ENCODE measurements around the gene KIRREL1.

Gene KIRREL1

DNA sequence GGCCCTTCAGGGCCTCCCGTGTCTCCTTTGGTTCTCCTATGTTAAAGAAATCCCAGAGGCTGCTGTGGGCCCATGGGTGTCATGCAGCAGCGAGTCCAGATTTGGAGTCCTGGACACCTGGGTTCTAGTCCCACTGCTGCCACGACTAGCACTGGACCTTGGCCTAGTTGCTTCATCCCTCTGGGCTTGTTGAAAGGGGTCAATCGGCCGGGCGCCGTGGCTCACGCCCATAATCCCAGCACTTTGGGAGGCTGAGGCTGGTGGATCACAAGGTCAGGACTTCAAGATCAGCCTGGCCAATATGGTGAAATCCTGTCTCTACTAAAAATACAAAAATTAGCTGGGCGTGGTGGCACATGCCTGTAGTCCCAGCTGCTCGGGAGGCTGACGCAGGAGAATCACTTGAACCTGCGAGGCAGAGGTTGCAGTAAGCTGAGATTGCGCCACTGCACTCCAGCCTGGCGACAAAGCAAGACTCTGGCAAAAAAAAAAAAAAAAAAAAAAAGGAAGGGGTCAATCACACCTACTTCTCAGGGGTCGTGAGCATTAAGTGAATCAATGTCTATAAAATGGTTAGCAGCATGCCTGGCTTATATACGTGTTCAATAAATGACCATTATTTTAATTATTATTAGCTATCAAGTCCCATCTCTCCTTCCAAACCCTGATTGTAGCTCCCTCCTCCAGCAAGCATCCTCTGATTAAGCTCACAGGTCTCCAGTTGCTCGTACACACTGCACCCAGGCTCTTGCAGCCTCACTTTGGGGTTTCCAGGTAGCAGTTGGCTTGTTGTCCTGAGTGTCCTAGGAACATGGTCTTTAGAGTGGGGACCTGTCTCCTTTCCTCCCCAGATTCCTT, 43.8 kb downstream of the KIRREL1 start:
- DNase-seq, result no peak

DNA sequence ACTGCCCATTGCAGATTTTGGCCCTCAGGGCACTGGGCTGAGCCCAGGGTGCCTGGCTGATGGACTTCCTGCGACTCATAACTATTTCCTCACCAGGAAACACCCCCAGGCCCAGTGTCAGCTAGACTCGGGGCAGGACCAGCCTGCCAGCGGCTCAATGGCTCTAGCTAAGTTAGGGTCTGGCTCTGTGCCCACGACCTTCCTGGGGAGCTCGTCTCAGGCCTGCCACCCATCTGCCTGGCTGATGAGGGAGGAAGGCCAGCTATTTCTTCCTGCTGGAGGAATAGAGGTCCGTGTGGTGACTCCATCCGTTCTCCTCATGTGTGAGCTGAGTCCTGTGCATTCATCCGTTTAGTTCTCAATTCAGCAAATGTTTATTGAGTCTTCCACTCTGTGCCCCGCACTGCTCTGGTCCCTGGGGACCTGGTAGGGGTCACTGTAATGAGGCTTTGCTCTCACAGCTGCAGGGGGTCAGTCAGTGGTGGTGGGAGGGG, 44.5 kb downstream of the KIRREL1 start:
- DNase-seq, result no peak

DNA sequence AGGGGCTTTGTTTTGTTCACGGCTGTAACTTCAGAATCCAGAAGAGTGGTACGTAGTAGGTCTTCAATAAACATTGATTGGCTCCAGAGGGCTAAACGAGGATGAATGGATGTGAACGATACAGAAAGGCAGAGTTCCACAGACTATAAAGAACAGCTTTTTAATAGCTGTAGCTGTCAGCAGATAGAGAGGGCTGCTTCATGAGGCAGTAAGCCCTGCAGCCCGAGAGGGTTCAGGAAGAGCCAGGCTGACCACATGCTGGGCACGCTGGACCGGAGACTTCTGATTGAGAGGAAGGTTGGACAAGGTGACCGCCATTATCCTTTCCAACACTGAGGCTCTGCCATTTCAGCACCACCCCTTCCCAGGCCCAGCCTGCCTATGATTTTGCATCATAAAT, 45.3 kb downstream of the KIRREL1 start:
- no peak for DNase-seq

DNA sequence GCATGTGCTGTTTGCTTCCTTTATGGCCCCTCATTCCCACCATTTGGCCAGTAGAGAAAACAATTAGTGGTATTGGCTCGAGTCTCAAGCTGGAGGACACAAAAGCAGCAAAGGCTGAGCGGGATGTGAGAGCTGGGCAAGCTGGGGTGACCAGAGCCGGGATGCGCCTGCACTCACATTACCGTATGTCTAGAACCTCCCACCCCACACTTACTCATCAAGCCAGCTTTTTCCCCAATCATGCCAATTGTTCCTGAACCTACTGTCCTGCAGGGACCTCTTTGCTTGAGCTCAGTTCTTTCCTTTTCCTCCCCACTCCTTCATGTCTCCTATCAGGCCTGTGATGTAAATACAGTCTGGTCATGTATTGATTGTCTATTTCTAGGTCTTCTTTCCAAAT, 45.9 kb downstream of the KIRREL1 start:
- DNase-seq, result no peak

DNA sequence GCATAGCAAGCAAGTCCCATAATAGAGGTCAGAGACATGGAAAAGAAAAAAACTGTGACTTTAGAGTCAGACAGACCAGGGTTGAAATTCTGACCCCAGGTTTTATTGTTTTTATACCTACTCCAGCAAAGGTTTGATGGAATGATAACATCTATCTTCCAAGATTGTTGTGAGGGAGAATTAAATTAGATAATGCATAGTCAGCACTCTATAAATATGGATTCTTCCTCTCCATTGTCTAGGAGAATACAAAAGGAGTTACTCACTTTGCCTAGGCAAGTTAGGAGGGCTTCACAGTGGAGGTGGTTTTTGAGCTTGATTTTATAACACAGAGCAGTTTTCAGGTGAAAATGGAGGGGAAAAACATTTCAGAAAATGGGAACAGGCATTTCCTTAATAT, 46.9 kb downstream of the KIRREL1 start:
- no peak for DNase-seq

DNA sequence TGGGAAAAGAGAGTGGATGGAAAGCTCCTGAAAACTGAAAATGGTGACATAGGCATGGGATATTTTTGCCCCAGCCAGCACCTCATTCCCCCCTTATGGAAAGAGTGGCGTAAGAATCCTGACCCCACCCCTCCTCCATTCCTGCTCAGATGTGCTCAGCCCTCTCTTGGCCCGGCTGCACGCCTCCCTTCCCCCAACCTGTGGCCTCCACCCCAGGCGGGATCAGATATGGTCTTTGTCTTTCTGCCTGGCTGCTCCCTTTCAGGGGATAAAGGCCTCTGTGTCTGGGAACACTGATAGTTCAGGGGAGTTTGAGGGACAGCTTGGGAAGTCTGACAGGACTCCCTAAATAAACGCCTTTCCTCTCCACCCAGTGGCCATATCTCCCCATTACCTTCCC, 49.8 kb downstream of the KIRREL1 start:
- no peak for DNase-seq

DNA sequence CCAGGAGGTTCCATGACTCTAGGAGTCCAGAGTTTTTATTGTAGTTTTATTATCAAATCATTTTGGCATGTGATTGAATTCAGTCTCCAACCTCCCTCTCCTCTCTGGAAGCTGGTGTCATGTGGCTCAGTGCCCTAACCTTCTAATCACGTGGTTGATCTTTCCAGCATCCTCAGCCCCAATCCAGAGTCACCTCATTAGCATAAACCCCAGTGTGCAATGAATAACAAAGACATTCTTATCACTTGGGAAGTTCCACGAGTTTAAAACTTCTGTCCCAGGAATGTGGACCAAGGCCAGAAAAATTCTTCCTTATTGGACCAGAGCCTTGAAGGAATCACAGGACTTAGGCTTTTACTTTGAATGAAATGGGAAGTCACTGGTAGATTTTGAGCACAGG, 52.2 kb downstream of the KIRREL1 start:
- no peak for DNase-seq

DNA sequence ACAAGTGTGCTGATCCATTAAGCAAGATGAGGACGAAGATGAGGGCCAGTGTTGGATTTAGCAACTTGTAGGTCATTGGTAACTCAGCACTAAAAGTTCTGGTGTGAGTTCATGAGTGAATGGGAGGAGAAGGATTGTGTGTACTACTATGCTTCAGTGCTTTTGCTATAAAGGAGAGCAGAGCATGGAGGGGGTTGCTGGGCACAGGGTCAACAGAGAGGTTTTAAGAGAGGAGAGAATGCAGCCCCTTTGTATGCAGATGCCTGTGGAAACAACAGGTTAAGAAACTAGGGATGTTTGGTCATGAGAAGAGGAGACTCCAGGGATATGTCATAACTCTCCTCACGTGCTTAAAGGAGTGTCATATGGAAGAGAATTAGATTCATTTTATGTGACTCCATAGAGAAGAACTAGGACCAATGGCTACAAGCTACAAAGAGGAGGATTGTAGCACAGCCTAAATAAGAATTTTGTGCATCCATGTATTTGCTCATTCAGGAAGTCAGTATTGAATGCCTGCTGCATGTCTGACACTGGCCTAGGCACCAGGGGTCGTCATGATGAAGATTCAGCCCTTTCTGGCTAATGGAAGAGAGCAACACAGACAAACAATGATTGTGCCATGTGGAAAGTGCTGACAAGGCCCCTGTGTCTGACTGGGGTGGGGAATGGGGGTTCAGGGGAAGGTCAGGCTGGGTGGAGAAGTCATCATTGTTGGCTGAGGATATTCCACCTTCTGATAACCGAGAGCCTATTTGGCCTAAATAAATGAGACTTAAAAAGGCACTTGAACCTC, 53.5 kb downstream of the KIRREL1 start:
- DNase-seq, result no peak

DNA sequence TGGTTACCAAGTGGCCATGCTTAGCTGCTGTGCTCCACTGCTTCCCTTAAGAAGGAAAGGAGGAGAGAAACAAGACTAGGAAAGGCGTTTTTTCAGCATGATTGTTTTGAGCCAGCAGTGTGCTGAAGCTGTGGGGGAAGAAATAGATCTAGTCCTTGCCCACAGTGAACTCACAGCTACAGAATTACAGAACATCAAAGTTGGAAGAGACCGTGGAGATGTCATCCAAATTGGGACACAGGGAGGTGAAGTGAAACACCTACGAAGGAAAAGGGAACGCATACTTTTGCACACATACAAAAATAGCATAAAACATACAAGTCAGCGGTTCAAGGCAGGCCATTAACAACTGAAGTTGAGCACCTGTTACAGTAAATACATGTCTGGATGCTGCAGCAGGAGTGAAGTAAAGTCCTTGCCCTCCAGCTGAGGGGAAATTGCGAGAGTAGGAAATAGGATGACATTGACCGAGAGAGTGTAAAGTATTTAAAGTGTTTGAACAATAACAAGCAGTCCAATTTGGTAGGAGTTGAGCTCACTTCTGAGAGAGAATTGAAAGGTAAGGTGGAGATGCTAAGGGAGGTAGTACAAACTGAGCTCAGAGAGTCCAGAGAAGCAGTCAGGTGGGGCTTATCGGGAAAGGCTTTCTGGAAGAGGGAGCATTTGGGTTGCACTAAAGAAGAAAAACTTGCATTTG, 55.1 kb downstream of the KIRREL1 start:
- DNase-seq, result no peak

DNA sequence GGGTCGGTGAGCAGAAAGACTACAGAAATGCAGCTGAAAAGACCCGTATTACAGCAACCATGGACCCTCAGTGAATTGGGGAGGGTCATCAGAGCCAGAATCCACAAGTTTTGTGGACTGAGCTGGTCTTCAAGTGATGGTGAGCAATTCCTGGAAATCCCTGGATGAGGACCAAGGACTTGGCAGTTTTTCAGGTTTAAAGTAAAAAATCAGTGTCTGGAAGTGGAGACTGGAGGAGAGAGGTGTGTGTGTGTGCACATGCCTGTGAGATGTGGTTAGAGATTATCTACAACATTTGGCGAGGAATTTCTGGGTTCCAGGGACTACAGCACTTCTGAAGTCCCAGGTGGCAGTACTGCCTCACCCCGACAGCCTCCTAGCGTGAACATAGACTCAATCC, 56.4 kb downstream of the KIRREL1 start:
- no peak for DNase-seq

DNA sequence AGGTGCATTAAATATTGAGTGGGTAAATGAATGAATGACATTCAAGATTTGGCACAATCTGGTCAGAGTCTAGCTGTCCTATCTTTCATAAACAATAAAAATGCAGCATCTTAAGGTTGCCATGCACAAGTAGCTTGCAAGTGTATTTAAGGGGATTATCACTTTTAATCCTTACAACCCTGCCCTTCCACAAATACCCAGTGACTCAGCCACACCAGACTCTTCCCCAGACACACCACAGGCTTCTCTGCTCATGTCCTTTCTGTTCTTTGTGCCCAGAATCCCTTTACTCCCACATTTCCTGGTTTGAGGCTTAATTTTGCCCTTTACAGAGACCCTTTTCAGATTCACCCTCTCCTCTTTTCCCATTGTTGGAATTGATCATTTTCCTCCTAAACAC, 59.8 kb downstream of the KIRREL1 start:
- DNase-seq, result no peak

DNA sequence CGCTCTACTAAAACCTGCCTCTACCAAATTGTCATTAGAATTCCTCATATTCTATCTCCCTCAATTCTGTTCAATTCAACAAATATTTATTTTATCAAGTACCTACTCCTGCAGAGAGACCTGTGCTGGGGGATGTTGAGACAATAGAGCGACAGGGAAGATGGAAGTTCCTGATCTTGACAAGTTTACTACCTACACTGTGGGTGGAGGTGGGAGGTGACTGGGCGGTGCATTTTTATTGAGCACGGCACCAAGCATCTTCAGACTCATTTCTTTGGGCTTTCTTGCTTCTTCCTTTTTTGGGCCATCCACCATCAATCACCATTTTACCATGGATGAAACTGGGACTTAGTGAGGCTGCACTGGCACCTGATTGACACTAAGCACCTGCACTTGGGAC, 61.3 kb downstream of the KIRREL1 start:
- no peak for DNase-seq

DNA sequence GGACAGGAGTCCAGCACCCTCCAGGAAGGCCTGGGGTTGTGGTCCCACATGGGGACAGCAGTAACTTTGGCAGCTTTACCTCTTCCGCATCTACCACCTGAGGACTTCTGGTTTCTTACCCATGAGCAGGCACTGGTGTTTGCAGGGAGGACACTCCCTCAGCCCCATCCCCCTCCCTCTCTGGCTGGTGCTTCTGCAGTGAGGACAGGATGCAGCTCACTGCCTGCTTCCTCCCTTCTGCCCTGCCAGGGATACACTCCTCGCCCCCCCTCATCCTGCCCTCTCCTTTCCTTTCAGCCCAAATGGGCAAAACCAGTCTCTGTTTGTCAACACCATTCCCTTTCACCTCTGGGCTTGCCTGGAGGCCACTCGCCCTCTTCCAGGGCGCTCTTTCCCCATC, 62.4 kb downstream of the KIRREL1 start:
- no peak for DNase-seq

DNA sequence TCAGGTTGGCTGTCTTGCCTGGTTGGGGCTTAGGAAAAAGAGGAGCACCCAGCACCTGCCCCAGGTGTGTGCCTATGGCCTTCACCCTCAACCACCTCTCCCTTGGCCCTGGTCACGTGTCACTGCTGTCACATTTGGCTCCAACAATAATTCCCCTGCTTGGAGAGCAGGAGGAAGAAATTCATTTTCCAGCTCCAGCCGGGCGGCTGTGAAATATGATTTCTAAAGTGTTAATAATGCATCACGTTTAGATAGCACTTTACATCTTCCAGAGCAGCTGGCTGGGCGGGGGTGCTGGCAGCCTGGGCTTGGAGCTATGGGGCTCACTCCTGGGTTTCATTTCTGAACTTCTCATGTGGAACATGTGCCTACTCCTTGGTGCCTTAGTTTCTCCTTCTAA, 63.1 kb downstream of the KIRREL1 start:
- no peak for DNase-seq

DNA sequence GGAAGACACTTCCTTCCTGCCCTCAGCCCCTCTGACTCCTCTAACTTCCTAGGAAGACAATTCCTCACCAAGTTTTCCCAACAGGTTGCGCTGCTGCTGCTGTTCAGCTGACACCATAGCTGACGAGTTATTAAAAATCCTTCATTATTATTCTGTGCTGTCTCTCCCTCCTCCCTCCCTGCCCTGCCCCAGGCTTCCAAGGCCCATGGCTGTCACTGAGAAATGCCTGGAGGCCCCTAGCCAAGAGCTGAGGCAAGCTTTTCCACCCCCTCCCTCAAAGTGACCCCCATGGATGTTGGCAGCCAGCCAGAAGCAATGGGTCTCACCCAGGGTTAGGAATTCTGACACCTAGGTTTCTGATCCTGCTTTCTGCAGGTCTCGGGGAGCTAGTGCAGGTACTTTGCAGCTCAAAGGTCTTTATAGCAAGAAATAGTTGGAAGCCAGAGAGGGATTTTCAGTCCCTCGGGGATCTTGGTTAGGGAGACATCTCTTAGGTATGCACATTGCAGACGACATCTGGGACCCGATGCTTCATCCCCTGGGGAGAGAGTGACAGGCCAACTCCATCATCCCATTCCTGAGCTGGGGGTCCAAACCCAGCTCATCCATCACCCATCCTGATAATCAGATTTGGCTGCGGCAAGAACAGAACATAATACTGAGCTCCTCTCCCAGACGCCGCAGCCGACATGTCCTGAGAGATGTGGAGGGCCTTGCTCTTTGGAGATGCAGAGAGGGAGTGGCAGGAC, 65.0 kb downstream of the KIRREL1 start:
- no peak for DNase-seq

DNA sequence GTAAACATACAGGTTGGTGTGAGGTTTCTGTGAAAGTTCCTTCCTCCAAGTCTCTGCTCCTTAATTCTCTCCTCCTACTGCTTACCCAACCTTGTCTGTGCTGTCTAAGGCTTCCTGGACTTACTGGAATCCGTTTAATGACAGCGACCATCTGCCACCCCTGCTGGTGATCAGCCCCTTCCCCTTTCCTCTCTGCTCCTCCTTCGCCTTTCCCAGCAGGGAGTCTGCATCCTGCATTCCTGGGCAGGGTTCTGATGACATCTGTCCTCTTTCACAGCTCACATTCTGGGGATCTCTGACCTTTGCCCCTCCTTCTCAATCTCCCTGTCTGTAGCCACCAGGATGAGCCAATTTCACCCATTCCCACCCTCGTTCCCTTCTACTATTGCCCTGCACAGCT, 66.5 kb downstream of the KIRREL1 start:
- no peak for DNase-seq

DNA sequence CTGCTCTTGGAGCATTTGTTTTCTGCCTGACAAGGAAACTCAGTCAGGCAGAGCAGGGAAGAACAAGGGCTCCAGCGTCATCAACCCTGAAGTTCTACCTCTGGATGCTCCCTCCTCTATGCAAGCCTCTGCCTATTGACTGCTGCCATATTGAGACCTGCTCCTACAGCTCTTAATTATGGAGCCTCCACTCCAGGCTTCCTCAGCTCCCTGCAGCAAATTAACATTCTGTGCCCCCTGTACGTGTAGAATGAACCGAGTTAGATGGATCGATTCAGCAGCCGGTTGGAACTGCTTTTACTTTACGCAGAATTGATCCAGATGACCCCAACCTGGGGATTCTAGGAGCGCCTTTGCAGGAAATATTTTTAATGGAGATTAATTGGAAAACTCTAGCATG, 68.7 kb downstream of the KIRREL1 start:
- DNase-seq, result no peak

DNA sequence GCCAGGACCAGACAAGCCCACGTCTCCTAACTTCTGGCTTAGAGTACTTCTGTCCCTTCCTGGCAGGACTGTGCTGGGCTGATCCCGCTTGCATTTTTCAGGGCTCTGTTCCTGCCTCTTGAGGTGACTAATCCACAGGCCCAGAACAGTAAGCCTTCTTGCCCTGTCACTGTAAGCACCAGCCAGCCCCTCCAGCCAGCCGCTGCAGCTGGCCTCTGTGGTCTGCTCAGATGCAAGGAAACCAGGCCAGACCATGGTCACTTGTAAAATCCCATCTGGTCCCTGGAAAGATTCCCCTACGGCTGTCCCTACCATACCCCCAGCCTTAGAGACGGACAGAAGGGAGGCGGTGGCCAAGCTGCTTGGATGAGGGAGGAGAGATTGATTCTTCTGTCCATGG, 74.2 kb downstream of the KIRREL1 start:
- DNase-seq, result no peak

DNA sequence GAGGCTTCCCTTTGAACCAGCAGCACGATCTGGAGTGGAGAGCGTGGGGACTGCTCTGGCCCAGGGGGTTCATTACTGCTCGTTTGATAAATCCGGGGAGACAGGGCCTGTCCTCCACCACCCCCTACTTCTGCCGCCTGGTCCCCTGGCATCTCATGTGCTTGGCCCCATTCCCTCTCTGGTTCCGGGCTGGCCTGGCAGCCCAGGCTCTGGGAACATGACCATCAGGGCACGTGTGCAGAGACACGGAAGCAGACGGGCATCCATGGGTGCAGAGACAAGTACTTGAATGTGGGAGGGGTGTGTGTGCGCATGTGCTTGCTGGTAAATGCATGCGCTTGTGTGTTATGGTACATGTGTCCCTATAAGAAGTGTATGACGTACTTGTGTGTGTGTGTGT, 75.5 kb downstream of the KIRREL1 start:
- DNase-seq, result no peak

DNA sequence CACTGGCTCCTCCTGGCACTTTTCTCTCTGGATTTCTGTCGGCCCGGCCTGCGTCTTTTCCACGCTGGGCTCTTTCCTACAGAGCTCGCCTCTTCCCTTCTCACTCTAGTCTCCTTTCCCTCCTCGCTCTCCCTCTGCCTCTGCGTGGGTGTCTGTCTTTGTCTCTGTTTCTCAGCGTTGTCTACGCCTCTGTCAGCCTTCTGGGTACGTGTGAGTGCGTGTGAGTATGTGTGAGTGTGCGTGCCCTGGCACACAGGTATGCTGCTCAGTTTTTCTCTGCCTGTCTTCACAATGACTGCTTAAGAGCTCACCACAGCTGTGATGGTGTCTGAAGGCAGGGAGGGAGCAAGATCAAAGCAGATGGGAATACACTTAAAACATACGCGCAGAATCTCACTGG, 77.7 kb downstream of the KIRREL1 start:
- no peak for DNase-seq

DNA sequence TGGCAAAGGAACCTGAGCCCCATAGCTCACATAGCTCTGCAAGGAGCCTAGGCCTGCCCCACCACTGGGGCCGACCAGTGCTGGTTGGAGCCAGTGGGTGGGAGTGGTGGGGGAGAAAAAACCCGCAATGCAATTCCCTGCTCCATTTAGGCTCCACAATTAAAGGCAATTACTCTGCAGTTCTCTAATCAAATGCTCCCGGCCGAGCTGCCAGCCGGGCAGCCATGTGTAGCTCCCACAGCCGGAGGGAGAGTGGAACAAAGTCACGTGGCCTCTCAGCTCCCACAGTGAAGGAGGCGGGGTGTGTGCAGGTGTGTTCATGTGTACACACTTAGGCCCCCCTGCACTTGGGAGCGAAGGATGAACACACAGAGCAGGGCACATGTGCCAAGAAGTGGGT, 81.6 kb downstream of the KIRREL1 start:
- DNase-seq, result no peak

DNA sequence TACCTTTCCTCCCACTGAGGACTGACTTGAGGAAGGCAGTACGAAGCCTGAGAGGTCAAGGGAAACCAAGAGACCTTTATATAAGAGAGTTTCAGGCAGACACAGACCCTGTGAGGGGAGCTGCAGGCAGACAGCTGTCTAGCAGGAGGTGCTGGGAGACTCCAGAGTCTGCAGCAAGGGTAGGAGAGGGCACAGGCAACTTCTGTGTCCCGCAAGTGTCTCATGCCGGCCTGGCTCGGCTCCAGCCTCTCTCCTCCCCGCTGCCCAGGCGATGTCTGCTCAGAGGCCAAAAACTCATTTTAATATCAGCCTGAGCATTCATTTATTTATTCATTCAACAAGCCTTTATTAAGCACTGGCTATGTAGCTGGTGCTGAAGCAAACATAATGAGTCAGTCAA, 83.0 kb downstream of the KIRREL1 start:
- no peak for DNase-seq

All from SHP77 treated with DMSO at 0.1 percent for 48 hours (cell line).